ENCODE data around the gene ALKAL2. TPM values are rescaled to one million over a fixed set of nuclear protein-coding genes. Genes with fewer than 3 reads are reported as not detected.

Gene ALKAL2
- total RNA-seq, 4 donors from 2014 or later: 0.96 to 2.5 TPM; not detected in 2

GRCh38 chr2:268323-268722, 19.6 kb downstream of the ALKAL2 start:
- Histone ChIP-seq H3K4me3 (no peak overlapping the region), H3K4me1 (peaks cover 14 to 44% (median 24%) of the 10 kb centered on the region in 4 donors), H3K27me3 (no peaks in the 10 kb centered on the region), H3K36me3 (no peaks in the 10 kb centered on the region), H3K9me3 (no peaks in the 10 kb centered on the region), H3K27ac (no peak overlapping the region)
- intact Hi-C loops (cut with DNase I; ENCODE audit: low total_unique reads) (no loop called here), in situ Hi-C loops (cut with MboI; ENCODE audit: low pct_ligation_motif_present in 1 of 4, low pct_unique_long_range_greater_than_20kb in 1 of 4, low sequenced_read_pairs in 3 of 4) (no loop called here)
- no peak for TF ChIP-seq EP300 (IDR thresholded peaks at IDR 0.05; ENCODE audit: low read depth)
- TF ChIP-seq POLR2AphosphoS5 (IDR thresholded peaks at IDR 0.05): no peak
- TF ChIP-seq, protein P1, sequence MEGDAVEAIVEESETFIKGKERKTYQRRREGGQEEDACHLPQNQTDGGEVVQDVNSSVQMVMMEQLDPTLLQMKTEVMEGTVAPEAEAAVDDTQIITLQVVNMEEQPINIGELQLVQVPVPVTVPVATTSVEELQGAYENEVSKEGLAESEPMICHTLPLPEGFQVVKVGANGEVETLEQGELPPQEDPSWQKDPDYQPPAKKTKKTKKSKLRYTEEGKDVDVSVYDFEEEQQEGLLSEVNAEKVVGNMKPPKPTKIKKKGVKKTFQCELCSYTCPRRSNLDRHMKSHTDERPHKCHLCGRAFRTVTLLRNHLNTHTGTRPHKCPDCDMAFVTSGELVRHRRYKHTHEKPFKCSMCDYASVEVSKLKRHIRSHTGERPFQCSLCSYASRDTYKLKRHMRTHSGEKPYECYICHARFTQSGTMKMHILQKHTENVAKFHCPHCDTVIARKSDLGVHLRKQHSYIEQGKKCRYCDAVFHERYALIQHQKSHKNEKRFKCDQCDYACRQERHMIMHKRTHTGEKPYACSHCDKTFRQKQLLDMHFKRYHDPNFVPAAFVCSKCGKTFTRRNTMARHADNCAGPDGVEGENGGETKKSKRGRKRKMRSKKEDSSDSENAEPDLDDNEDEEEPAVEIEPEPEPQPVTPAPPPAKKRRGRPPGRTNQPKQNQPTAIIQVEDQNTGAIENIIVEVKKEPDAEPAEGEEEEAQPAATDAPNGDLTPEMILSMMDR (IDR thresholded peaks at IDR 0.05): no peak
- no peak for TF ChIP-seq POLR2A (IDR thresholded peaks at IDR 0.05)
- DNase-seq: no peak

DNA sequence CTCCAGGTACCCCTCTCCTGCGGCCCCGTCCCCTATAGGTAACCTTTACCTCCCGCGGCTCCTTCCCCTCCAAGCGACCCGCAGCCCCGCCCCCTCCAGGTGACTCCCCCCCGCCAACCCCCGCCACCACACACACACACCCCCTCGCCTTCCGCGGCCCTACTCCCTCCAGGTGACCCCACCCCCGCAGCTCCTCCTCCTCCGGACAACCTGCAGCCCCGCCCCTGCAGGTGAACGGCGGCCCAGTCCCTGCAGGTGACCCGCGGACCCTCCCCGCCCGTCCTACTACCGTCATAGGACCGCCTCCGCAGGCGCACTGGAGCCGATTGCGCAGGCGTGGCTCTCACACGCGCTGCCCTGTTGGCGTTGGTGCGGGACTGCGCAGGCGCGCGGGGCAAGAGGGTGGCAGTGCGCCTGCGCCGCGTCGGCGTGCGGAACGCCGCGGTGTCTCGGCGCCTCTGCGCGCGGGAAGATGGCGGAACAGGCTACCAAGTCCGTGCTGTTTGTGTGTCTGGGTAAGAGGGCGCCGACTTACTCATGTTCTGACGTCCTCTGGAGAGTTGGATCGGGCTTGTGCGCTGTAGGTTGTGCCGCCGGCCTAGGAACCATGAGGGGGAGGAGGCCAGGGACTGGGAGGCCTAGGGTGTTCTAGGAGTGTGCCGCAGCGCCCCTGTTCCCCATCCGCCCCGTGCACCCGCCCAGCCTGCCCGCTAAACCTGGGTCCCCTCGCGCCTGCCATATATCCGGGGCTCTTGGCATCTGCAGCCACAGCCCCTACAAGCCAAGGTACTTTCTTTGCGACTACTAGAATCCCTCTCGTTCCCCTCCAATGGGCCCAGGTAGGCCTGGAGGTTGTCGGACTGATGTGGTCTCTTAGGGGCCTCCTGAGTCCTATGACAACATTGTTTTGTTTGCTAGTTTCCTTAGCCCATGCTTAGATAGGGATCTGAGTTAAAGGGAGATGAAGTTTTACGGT, 23.1 kb downstream of the ALKAL2 start, which contains the start of gene ACP1:
TSS of gene ACP1 (plus strand) at position 455 of the 976 bp plus-strand sequence. CDS start at position 473, 18 bp downstream.
- WGBS, 2 donors (ENCODE audit: low coverage in 1 of 2): 0% methylated on average over 1 to 61 of the region's 73 CpGs
- Histone ChIP-seq H3K4me3 (peak within 1 kb of the TSS; percentile 60 to 78 (median 68)), H3K9me3 (no peaks in the 10 kb centered on the region), H3K27ac (peak within 1 kb of the TSS; percentile 83 to 92 (median 90)), H3K27me3 (no peaks in the 10 kb centered on the region), H3K4me1 (peaks cover 17 to 48% (median 26%) of the 10 kb centered on the region in 4 donors), H3K36me3 (no peaks in the 10 kb centered on the region)
- in situ Hi-C loops (cut with MboI; ENCODE audit: low pct_ligation_motif_present in 1 of 4, low pct_unique_long_range_greater_than_20kb in 1 of 4, low sequenced_read_pairs in 3 of 4): no loop called here
- intact Hi-C loops (cut with DNase I; ENCODE audit: low total_unique reads): no loop called here
- TF ChIP-seq POLR2AphosphoS5 (IDR thresholded peaks at IDR 0.05) (peak; percentile 90 to 96 (median 96)), POLR2A (IDR thresholded peaks at IDR 0.05) (peak; percentile 90)
- TF ChIP-seq, protein P1 (IDR thresholded peaks at IDR 0.05): no peak
- DNase-seq: peak; percentile 98

- H3K27me3 ChIP-seq: no peaks in the 10 kb centered on the region
- WGBS, 2 donors (ENCODE audit: low coverage in 1 of 2): 6% methylated on average over 33 of the region's 77 CpGs; no CpG with 5 or more reads in 1 of the 2 donors
- intact Hi-C loops (cut with DNase I; ENCODE audit: low total_unique reads): no loop called here
- H3K27ac ChIP-seq: peak within 1 kb of the TSS; percentile 83 to 92 (median 90)
- peak; percentile 88 for DNase-seq
- no peaks in the 10 kb centered on the region for H3K36me3 ChIP-seq
- H3K4me1 ChIP-seq: peaks cover 17 to 39% (median 23%) of the 10 kb centered on the region in 4 donors
- H3K4me3 ChIP-seq: peak within 1 kb of the TSS; percentile 60 to 78 (median 68)
- H3K9me3 ChIP-seq: no peaks in the 10 kb centered on the region
- in situ Hi-C loops (cut with MboI; ENCODE audit: low pct_ligation_motif_present in 1 of 4, low pct_unique_long_range_greater_than_20kb in 1 of 4, low sequenced_read_pairs in 3 of 4): no loop called here
- TF ChIP-seq POLR2A (IDR thresholded peaks at IDR 0.05) (peak; percentile 83), POLR2AphosphoS5 (IDR thresholded peaks at IDR 0.05) (peak; percentile 43 to 82 (median 79)), EP300 (IDR thresholded peaks at IDR 0.05; ENCODE audit: low read depth) (no peak)
- TF ChIP-seq, protein P1 (IDR thresholded peaks at IDR 0.05): no peak
Observed at GRCh38 chr2:263774-264492, 24.0 kb downstream of the ALKAL2 start, which contains the start of gene SH3YL1. Gene SH3YL1 (minus strand): TSS chr2:264032. CDS start chr2:263984, 48 bp downstream.

Data from transverse colon (tissue), 4 donors.